Testis (tissue), 2 donors: ENCODE results near the gene ABTB2.

Experiments
- POLR2A ChIP-seq: fragments of 450-650 bp; IDR thresholded peaks from one replicate; pipeline ENCODE4 v1.6.1; 2017; ENCODE audit warnings: antibody characterized with exemption, mild to moderate bottlenecking, moderate library complexity
- TF ChIP-seq, protein P1 (sequence below), 3 experiments: fragments of 450-650 bp in 2 of 3; fragments of 200-600 bp in 1 of 3; sonication (generic) in 1 of 3; IDR thresholded peaks; one replicate each; pipeline ENCODE4 v1.5.1; 2016 to 2019; ENCODE audit warnings: antibody characterized with exemption in 3 of 3, mild to moderate bottlenecking in 2 of 3, moderate library complexity in 1 of 3

DNA sequence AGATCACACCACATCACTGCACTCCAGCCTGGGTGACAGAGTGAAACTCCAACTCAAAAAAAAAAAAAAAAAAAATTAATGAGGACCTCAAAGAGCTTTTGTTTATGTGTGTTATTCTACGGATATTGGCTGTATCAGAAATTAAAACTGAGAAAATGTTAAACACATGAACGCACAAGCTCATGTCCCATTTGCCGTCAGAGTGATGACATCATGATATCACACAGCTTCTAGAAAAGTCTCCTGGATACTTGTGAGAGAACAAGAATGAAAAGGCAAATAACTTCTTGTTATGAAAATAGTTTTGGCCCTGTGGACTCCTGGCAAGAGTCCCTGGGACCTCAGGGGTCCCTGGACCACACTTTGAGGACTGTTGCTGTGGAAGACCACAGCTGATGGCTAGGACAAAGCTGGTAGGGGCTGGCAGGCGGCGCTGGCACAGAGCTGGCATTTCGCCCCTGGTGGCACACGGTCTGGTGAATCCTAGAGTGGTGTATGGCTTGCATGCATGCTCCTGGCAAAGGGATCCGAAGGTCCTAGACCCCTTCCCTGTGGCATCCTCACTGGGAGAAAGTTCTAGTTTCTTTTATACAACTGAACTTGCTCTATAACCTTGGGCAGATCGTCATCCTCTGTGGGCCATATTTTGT lies 178.7 kb downstream of the ABTB2 start:
- TF ChIP-seq POLR2A = no peak
- TF ChIP-seq, protein P1, sequence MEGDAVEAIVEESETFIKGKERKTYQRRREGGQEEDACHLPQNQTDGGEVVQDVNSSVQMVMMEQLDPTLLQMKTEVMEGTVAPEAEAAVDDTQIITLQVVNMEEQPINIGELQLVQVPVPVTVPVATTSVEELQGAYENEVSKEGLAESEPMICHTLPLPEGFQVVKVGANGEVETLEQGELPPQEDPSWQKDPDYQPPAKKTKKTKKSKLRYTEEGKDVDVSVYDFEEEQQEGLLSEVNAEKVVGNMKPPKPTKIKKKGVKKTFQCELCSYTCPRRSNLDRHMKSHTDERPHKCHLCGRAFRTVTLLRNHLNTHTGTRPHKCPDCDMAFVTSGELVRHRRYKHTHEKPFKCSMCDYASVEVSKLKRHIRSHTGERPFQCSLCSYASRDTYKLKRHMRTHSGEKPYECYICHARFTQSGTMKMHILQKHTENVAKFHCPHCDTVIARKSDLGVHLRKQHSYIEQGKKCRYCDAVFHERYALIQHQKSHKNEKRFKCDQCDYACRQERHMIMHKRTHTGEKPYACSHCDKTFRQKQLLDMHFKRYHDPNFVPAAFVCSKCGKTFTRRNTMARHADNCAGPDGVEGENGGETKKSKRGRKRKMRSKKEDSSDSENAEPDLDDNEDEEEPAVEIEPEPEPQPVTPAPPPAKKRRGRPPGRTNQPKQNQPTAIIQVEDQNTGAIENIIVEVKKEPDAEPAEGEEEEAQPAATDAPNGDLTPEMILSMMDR (IDR thresholded peaks at IDR 0.05) = no peak
